HL-60 (cell line): ENCODE data around the gene RSBN1.

Source experiments
- DNase-seq, 2 experiments: peaks; one replicate each; pipeline ENCODE4 v3.0.0-alpha.2; 2010 to 2020; ENCODE audit warnings: low read depth in 1 of 2, low spot score in 1 of 2
- H3K27ac ChIP-seq: fragments of 250-450 bp; sonication (Bioruptor Pico); replicated peaks from 2 replicates; pipeline ENCODE4 v1.5.1; 2020; ENCODE audit warnings: mild to moderate bottlenecking, moderate library complexity
- H3K27me3 ChIP-seq: fragments of 250-450 bp; sonication (Bioruptor Pico); 2 replicates; pipeline ENCODE4 v1.5.1; 2021; ENCODE audit warnings: mild to moderate bottlenecking, moderate library complexity; ENCODE audit not compliant: insufficient read depth, poor library complexity, severe bottlenecking
- H3K4me3 ChIP-seq: replicated peaks from 2 replicates; pipeline ENCODE4 v1.5.1; 2011; ENCODE audit warnings: mild to moderate bottlenecking, control low read depth, low read length; ENCODE audit not compliant: insufficient read depth
- GABPA ChIP-seq: IDR thresholded peaks from 2 replicates; pipeline ENCODE4 v1.6.1; 2012; ENCODE audit warnings: low read depth
- POLR2AphosphoS5 ChIP-seq: IDR thresholded peaks from 2 replicates; pipeline ENCODE4 v1.6.1; 2012; ENCODE audit warnings: low read depth
- SPI1 ChIP-seq: IDR thresholded peaks from 2 replicates; pipeline ENCODE4 v1.6.1; 2012; ENCODE audit warnings: low read depth, mild to moderate bottlenecking, borderline replicate concordance
- TF ChIP-seq, protein P1 (sequence below): IDR thresholded peaks from one replicate; pipeline ENCODE4 v1.5.1; 2011; ENCODE audit warnings: low read length, control low read depth, inconsistent platforms; ENCODE audit not compliant: insufficient read depth
- TF ChIP-seq, protein P2 (sequence below): IDR thresholded peaks from 2 replicates; pipeline ENCODE4 v1.6.1; 2012; ENCODE audit warnings: low read depth; ENCODE audit not compliant: insufficient replicate concordance

Gene RSBN1

DNA sequence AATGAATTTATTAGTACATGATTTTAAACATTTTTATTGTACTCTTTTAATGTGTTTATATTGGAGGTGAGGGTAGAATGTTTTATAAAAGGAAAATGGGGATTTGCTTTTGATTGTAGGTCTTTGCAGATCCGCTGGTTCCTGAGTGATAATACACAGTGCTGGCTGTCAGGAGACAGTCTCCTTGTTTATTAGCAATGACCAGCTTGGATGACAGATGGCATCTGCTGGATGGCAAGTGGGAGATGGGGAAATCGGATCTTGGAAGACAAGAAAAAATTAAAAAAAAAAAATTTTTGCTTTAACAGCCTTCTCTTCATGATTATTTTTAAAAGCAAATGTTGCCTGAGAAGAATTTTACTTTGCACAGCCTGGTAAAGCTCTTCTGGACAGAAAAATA, 48.6 kb downstream of the RSBN1 start:
- no peak for DNase-seq
- Histone ChIP-seq H3K27me3 (no peaks in the 10 kb centered on the region), H3K4me3 (no peak overlapping the region), H3K27ac (no peak overlapping the region)
- TF ChIP-seq, protein P1, sequence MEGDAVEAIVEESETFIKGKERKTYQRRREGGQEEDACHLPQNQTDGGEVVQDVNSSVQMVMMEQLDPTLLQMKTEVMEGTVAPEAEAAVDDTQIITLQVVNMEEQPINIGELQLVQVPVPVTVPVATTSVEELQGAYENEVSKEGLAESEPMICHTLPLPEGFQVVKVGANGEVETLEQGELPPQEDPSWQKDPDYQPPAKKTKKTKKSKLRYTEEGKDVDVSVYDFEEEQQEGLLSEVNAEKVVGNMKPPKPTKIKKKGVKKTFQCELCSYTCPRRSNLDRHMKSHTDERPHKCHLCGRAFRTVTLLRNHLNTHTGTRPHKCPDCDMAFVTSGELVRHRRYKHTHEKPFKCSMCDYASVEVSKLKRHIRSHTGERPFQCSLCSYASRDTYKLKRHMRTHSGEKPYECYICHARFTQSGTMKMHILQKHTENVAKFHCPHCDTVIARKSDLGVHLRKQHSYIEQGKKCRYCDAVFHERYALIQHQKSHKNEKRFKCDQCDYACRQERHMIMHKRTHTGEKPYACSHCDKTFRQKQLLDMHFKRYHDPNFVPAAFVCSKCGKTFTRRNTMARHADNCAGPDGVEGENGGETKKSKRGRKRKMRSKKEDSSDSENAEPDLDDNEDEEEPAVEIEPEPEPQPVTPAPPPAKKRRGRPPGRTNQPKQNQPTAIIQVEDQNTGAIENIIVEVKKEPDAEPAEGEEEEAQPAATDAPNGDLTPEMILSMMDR, result no peak
- no peak for TF ChIP-seq SPI1
- TF ChIP-seq GABPA, result no peak
- TF ChIP-seq, protein P2, sequence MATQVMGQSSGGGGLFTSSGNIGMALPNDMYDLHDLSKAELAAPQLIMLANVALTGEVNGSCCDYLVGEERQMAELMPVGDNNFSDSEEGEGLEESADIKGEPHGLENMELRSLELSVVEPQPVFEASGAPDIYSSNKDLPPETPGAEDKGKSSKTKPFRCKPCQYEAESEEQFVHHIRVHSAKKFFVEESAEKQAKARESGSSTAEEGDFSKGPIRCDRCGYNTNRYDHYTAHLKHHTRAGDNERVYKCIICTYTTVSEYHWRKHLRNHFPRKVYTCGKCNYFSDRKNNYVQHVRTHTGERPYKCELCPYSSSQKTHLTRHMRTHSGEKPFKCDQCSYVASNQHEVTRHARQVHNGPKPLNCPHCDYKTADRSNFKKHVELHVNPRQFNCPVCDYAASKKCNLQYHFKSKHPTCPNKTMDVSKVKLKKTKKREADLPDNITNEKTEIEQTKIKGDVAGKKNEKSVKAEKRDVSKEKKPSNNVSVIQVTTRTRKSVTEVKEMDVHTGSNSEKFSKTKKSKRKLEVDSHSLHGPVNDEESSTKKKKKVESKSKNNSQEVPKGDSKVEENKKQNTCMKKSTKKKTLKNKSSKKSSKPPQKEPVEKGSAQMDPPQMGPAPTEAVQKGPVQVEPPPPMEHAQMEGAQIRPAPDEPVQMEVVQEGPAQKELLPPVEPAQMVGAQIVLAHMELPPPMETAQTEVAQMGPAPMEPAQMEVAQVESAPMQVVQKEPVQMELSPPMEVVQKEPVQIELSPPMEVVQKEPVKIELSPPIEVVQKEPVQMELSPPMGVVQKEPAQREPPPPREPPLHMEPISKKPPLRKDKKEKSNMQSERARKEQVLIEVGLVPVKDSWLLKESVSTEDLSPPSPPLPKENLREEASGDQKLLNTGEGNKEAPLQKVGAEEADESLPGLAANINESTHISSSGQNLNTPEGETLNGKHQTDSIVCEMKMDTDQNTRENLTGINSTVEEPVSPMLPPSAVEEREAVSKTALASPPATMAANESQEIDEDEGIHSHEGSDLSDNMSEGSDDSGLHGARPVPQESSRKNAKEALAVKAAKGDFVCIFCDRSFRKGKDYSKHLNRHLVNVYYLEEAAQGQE, result no peak
- TF ChIP-seq POLR2AphosphoS5, result no peak

DNA sequence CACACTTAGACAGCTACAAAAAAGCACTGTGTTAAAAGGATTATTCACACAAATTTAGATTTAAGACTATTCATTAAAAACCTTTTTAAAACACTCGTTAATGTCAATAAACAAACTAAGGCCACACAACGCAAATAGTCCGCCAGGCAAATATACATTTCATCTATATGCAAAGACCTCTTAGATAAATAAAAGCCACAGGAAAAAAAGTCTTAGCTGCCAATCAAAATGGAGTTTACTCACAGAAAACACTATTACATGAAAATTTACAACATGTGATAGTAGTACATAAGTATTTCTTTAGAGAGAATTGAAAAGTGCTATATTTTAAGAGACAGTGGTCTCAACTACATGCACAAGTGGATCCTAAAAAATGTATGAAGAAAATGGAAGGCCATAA, 50.3 kb downstream of the RSBN1 start:
- Histone ChIP-seq H3K27me3 (no peaks in the 10 kb centered on the region), H3K4me3 (no peak overlapping the region), H3K27ac (no peak overlapping the region)
- TF ChIP-seq POLR2AphosphoS5, result no peak
- TF ChIP-seq, protein P1, result no peak
- TF ChIP-seq SPI1, result no peak
- TF ChIP-seq, protein P2, result no peak
- DNase-seq, result no peak

DNA sequence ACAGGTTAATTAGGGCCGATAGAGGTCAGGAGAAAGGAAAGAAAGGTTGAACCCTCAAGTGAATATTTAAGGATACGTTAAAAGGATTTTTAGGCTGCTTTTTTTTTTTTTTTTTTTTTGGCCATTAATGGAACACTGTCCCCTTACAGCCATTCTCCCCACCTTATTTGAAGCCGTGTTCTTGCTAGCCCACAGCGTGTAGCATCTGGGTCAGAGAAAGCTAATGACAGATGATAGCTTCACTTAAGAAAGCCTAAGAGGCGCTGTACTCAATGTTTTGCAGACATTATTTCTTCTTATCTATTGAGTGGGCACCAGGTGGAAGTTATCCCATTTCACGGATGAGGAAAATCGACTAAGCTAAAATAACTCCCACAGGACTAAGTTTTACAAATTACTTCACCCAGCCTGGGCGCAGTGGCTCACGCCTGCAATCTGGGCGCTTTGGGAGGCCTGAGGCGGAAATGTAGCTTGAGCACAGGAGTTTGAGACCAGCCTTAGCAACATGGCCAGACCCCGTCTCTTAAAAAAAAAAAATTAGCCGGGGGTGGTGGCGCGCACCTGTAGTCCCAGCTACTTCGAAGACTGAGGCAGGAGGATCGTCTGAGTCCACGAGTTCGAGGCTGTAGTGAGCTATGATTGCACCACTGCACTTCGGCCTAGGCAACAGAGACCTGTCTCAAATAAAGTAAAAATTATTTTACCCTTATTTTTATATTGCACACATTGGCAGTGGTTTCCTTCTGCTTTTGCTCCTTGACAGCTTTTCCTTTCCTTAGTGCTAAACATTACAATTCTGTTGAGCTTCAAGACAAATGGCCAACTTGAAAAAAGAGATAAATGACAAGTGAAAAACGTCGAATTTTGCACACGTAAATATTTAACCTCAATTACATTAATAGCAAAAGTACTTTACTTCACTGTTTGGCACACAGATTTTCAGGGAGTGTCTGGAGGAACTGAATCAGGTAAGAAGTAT, 51.9 kb downstream of the RSBN1 start:
- Histone ChIP-seq H3K27ac (peak overlapping the region; percentile 94), H3K4me3 (peak overlapping the region; percentile 80), H3K27me3 (no peaks in the 10 kb centered on the region)
- DNase-seq, result peak in 1 of 2 experiments; percentile 8
- TF ChIP-seq, protein P2, result no peak
- no peak for TF ChIP-seq SPI1
- TF ChIP-seq GABPA, result no peak
- TF ChIP-seq, protein P1, result no peak
- no peak for TF ChIP-seq POLR2AphosphoS5
